Aorta (tissue), 5 donors: ENCODE results near the gene PDE4B. TPM values are rescaled to one million over a fixed set of nuclear protein-coding genes. Genes with fewer than 3 reads are reported as not detected.
"Not testable (repeated sequence)": the region's sequence is repeated elsewhere in the genome, so short reads cannot be mapped to it uniquely, and the experiment has no call there.

Experiments used
- ATAC-seq: fragments of 200-7000 bp; cut with Tn5 transposase; one replicate; pipeline ENCODE4 v1.9.1; 2022; ENCODE audit warnings: moderate library complexity; ENCODE audit not compliant: low FRiP score
- DNase-seq, 2 donors: peaks; one replicate each; pipeline ENCODE4 v3.0.0-alpha.2; 2020
- H3K27ac ChIP-seq, 2 donors: one replicate each; pipeline ENCODE4 v1.5.1; 2013; ENCODE audit warnings: low read length in 2 of 2, mild to moderate bottlenecking in 2 of 2, moderate library complexity in 2 of 2, control low read depth in 1 of 2, inconsistent platforms in 1 of 2, low read depth in 1 of 2
- H3K27me3 ChIP-seq, 2 donors: one replicate each; pipeline ENCODE4 v1.6.1; 2013; ENCODE audit warnings: control low read depth in 1 of 2, low read length in 1 of 2, mild to moderate bottlenecking in 1 of 2, moderate library complexity in 1 of 2; ENCODE audit not compliant: insufficient read depth in 2 of 2, control insufficient read depth in 1 of 2
- H3K36me3 ChIP-seq, 2 donors: one replicate each; pipeline ENCODE4 v1.6.1; 2013; ENCODE audit warnings: control low read depth in 1 of 2, low read length in 1 of 2, mild to moderate bottlenecking in 1 of 2; ENCODE audit not compliant: insufficient read depth in 2 of 2, control insufficient read depth in 1 of 2
- H3K4me1 ChIP-seq, 2 donors: one replicate each; pipeline ENCODE4 v1.6.1; 2013; ENCODE audit warnings: low read length in 2 of 2, control low read depth in 1 of 2, mild to moderate bottlenecking in 1 of 2, moderate library complexity in 1 of 2; ENCODE audit not compliant: insufficient read depth in 2 of 2, control insufficient read depth in 1 of 2
- H3K4me3 ChIP-seq, 2 donors: one replicate each; pipeline ENCODE4 v1.5.1; 2013; ENCODE audit warnings: low read length in 2 of 2, control low read depth in 1 of 2, mild to moderate bottlenecking in 1 of 2
- H3K9me3 ChIP-seq: one replicate; pipeline ENCODE4 v1.6.1; 2013; ENCODE audit warnings: mild to moderate bottlenecking, low read length; ENCODE audit not compliant: control insufficient read depth
- WGBS, 2 donors: extraction: QIAGEN DNeasy Blood & Tissue Kit; methylation state at CpG; one replicate each; pipeline ENCODE4 v1.1.7; 2013; 5-methylcytosine and 5-hydroxymethylcytosine counted together
- intact Hi-C, 2 donors: fragments of 100-400 bp; cut with DNase I; formaldehyde crosslinking; loops; one replicate each; pipeline versions ENCODE4 v1.14.2 to v1.15.0; 2022
- polyA plus RNA-seq, 2 donors: library from polyadenylated mRNA; stranded (reverse); fragments of 200-250 nt; gene quantifications; one replicate each; pipeline ENCODE4 v1.2.3, GENCODE V29; 2013
- total RNA-seq, 2 donors: library from RNA; stranded (reverse); fragmentation: NEBNext Ultra II Directional; extraction: Animal tissue kit (Norgen Biotek cat#: 25700); gene quantifications; one replicate each; pipeline ENCODE4 v1.2.1, GENCODE V29; 2021
- donor health status: healthy with polysubstance abuse.
- donor health status: Bipolar disorder and iron deficiency.
- donor health status: DM: no; HTN: no; CAD: no.
- donor health status: DM: no; HTN: no; CAD: no.
- donor health status: DM: yes; HTN: yes; CAD: no.

The PDE4B gene
- total and polyA plus RNA-seq, 4 donors = 4.8 to 24.5 (median 12.5) TPM

GRCh38 chr1:65959896-65960567 lies 167.3 kb downstream of the PDE4B start:
- intact Hi-C loops = loop anchor here (1.0 to 10.0 kb wide), 4 partner anchors 282 to 487 kb away; no protein-coding TSS in a partner anchor
- H3K4me3 ChIP-seq = no peak overlapping the region
- H3K9me3 ChIP-seq = no peaks in the 10 kb centered on the region
- no peak for ATAC-seq
- no peak overlapping the region for H3K27ac ChIP-seq
- DNase-seq = no peak
- H3K36me3 ChIP-seq = no peaks in the 10 kb centered on the region
- H3K4me1 ChIP-seq = no peaks in the 10 kb centered on the region
- 2 to 6% methylated on average over 7 of the region's 7 CpGs for WGBS, 2 donors
- H3K27me3 ChIP-seq = no peaks in the 10 kb centered on the region

DNA sequence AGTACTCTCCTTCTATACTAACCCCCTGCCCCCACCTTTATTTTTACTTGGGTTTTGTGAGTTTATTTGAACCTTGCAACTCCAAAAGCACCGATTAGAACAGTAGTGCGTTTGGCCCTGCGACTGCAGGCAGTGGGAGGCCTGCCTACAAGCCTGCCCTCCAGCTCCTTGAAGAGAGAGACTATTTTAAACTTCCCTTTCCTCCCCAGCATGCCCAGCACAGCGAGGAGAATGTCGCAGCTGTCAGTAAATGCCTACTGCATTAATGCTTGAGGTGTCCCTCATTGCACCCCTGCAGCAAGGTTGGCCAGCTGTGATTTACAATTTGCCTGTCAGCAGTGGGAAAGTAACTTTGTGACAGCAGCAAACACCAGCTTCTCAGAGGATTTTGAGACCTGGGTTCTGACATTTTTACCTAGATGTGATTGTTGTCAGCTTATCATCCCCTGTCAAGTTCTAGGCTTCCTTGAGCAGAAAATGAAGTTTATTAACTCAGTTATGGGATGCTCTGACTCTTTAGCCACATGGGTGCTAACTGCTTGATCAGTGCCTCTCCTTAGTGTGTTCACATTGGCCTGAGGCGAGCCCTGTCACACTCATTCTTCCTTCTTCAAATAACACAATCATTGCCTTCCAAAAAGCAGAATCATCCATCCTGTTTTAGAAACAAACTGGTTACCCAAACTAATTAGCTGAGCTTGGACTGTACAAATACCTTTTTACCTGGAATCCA lies 170.6 kb downstream of the PDE4B start:
- H3K9me3 ChIP-seq = no peaks in the 10 kb centered on the region
- ATAC-seq (no peak), DNase-seq (no peak)
- no peaks in the 10 kb centered on the region for H3K36me3 ChIP-seq
- no peaks in the 10 kb centered on the region for H3K27me3 ChIP-seq
- intact Hi-C loops = loop anchor here in 1 of 2 donors (10.0 kb wide), 1 partner anchor 481 kb away; no protein-coding TSS in a partner anchor
- WGBS, 2 donors = 31 to 48% methylated on average over 6 of the region's 6 CpGs
- H3K4me1 ChIP-seq = no peaks in the 10 kb centered on the region
- no peak overlapping the region for H3K4me3 ChIP-seq
- H3K27ac ChIP-seq = no peak overlapping the region

GRCh38 chr1:65964123-65964522 lies 171.4 kb downstream of the PDE4B start:
- ATAC-seq (no peak), DNase-seq (no peak)
- WGBS, 2 donors = 57 to 71% methylated on average over 2 of the region's 2 CpGs
- H3K27me3 ChIP-seq = no peaks in the 10 kb centered on the region
- H3K4me1 ChIP-seq = no peaks in the 10 kb centered on the region
- H3K9me3 ChIP-seq = no peaks in the 10 kb centered on the region
- no peak overlapping the region for H3K4me3 ChIP-seq
- no peaks in the 10 kb centered on the region for H3K36me3 ChIP-seq
- no peak overlapping the region for H3K27ac ChIP-seq
- intact Hi-C loops = loop anchor here in 1 of 2 donors (10.0 kb wide), 1 partner anchor 481 kb away; no protein-coding TSS in a partner anchor

DNA sequence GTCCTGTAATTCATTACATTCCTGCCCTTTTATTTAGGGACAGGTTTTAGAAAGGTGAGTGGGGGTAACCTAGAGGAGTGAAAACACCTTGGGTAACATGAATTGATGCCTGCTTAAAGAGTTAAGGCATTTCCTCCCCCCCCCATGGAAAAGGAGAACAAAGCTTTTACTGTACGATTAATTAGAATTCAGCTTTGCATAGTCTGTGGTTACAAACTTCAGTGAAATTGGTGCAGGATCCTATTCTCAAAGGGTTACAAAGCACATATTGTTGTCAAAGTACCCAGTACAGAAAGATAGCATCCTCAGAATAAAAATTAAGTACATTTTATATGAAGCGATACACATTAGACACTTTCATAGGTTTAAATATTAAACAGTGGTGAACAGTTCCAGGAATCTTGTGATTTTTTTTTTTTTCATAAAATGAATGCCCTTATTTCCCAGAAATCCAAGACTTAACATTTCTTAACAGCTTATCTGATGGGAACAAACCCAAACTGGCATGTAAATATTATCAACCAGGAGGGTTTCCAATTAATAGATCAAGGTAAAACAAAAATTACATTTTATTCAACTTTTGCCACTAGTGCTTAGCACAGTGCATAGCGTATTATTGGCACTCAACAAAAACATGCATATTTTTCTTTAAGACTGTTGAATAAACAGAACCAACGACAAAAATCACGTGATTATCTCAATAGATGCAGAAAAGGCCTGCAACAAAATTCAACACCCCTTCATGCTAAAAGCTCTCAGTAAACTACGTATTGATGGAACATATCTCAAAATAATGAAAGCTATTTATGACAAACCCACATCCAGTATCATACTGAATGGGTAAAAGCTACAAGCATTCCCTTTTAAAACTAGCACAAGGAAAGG lies 172.7 kb downstream of the PDE4B start:
- Histone ChIP-seq H3K9me3 (no peaks in the 10 kb centered on the region), H3K27me3 (no peaks in the 10 kb centered on the region), H3K4me1 (no peaks in the 10 kb centered on the region), H3K4me3 (no peak overlapping the region), H3K27ac (no peak overlapping the region), H3K36me3 (no peaks in the 10 kb centered on the region)
- WGBS, 2 donors = 22 to 35% methylated on average over 6 of the region's 6 CpGs
- ATAC-seq = no peak
- no peak for DNase-seq
- intact Hi-C loops = loop anchor here in 1 of 2 donors (10.0 kb wide), 1 partner anchor 479 kb away; no protein-coding TSS in a partner anchor

DNA sequence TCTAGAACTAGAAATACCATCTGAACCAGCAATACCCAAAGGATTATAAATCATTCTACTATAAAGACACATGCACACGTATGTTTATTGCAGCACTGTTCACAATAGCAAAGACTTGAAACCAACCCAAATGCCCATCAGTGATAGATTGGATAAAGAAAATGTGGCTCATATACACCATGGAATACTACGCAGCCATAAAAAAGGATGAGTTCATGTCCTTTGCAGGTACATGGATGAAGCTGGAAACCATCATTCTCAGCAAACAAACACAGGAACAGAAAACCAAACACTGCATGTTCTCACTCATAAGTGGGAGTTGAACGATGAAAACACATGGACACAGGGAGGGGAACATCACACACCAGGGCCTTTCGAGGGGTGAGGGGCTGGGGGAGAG lies 174.8 kb downstream of the PDE4B start:
- not testable (repeated sequence) for H3K27me3 ChIP-seq, ATAC-seq, H3K4me1 ChIP-seq, H3K9me3 ChIP-seq, DNase-seq, H3K27ac ChIP-seq, H3K4me3 ChIP-seq, H3K36me3 ChIP-seq
- intact Hi-C loops = loop anchor here in 1 of 2 donors (10.0 kb wide), 1 partner anchor 477 kb away; no protein-coding TSS in a partner anchor
- WGBS, 2 donors = 89 to 94% methylated on average over 4 of the region's 4 CpGs

DNA sequence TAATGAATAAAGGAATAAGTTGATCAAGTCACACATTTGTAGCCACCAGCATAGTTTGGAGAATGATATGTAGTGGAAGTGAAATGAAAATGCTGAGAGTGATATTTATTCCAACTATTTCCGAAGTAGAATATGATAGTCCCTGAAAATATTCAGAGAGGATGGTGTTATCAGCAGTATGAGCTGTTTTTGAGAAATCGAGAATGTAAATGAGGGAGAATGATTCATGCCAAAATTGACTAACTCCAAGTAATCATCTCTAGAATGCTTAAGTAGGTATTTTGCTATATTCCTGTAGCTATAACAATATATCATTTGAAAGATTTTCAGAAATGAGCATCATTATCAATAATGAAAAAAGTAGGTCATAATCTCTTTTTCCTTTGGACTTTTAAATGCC lies 178.9 kb downstream of the PDE4B start:
- intact Hi-C loops = no loop called here
- WGBS, 2 donors = 83 to 85% methylated on average over 2 of the region's 2 CpGs
- Histone ChIP-seq H3K27me3 (no peaks in the 10 kb centered on the region), H3K4me1 (no peaks in the 10 kb centered on the region), H3K9me3 (peaks cover 7% of the 10 kb centered on the region), H3K4me3 (no peak overlapping the region), H3K27ac (no peak overlapping the region), H3K36me3 (no peaks in the 10 kb centered on the region)
- DNase-seq = no peak
- no peak for ATAC-seq

DNA sequence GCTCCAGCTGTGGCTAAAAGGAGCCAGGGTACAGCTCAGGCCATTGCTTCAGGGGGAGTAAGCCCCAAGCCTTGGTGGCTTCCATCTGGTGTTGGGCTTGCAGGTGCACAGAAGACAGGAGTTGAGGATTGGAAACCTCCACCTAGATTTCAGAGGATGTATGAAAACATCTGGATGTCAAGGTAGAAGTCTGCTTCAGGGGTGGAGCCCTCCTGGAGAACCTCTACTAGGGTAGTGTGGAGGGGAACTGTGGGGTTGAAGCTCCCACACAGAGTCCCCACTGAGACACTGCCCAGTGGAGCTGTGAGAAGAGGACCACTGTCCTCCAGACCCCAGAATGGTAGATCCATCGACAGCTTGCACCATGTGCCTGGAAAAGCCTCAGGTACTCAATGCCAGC lies 183.0 kb downstream of the PDE4B start:
- ATAC-seq (no peak), DNase-seq (no peak)
- Histone ChIP-seq H3K27ac (no peak overlapping the region), H3K9me3 (peaks cover 7% of the 10 kb centered on the region), H3K36me3 (no peaks in the 10 kb centered on the region), H3K27me3 (no peaks in the 10 kb centered on the region), H3K4me1 (no peaks in the 10 kb centered on the region), H3K4me3 (no peak overlapping the region)
- intact Hi-C loops = no loop called here
- 86 to 90% methylated on average over 1 of the region's 1 CpG for WGBS, 2 donors

- 79 to 80% methylated on average over 7 of the region's 7 CpGs for WGBS, 2 donors
- H3K9me3 ChIP-seq = peaks cover 7% of the 10 kb centered on the region
- intact Hi-C loops = no loop called here
- no peaks in the 10 kb centered on the region for H3K36me3 ChIP-seq
- H3K27me3 ChIP-seq = no peaks in the 10 kb centered on the region
- no peak for DNase-seq
- no peak overlapping the region for H3K27ac ChIP-seq
- no peaks in the 10 kb centered on the region for H3K4me1 ChIP-seq
- no peak overlapping the region for H3K4me3 ChIP-seq
- ATAC-seq = no peak
These were observed 186.7 kb downstream of the PDE4B start for GRCh38 chr1:65979136-65980044.
